Thoracic aorta (tissue), 2 donors: ENCODE measurements around the gene METTL15. TPM values are rescaled to one million over a fixed set of nuclear protein-coding genes. Genes with fewer than 3 reads are reported as not detected.

Experiments
- ATAC-seq: fragments of 150-250 bp; one replicate; pipeline ENCODE4 v1.8.0; 2017; ENCODE audit warnings: low read depth; ENCODE audit not compliant: insufficient number of reproducible peaks, low FRiP score
- DNase-seq: peaks from one replicate; pipeline ENCODE4 v3.0.0-alpha.2; 2020; ENCODE audit warnings: low spot score
- H3K27ac ChIP-seq, 2 donors: fragments of 200-600 bp; sonication (generic); 1 replicate in 1 of 2; 2 replicates in 1 of 2; pipeline ENCODE4 v1.5.1; 2016; ENCODE audit warnings: mild to moderate bottlenecking in 2 of 2, moderate library complexity in 2 of 2
- H3K27me3 ChIP-seq: fragments of 200-600 bp; sonication (generic); replicated peaks from 2 replicates; pipeline ENCODE4 v1.6.0; 2016; ENCODE audit warnings: mild to moderate bottlenecking; ENCODE audit not compliant: insufficient read depth
- H3K36me3 ChIP-seq: fragments of 200-600 bp; sonication (generic); one replicate; pipeline ENCODE4 v1.5.1; 2016
- H3K4me1 ChIP-seq, 2 donors: fragments of 200-600 bp; sonication (generic); 1 replicate in 1 of 2; 2 replicates in 1 of 2; pipeline versions ENCODE4 v1.5.1 to v1.6.0; 2016; ENCODE audit warnings: low read depth in 2 of 2, mild to moderate bottlenecking in 1 of 2; ENCODE audit not compliant: control insufficient read depth in 1 of 2
- H3K4me3 ChIP-seq: fragments of 200-600 bp; sonication (generic); 2 replicates; pipeline ENCODE4 v1.5.1; 2016; ENCODE audit warnings: mild to moderate bottlenecking
- H3K9me3 ChIP-seq: fragments of 200-600 bp; sonication (generic); 2 replicates; pipeline ENCODE4 v1.5.1; 2016
- total RNA-seq, 2 donors: library from RNA; depleted of rRNA; stranded (reverse); fragments of >200 nt; gene quantifications; one replicate each; pipeline versions ENCODE4 v1.1.0 to v1.2.3, GENCODE V29; 2016
- TF ChIP-seq, protein P1 (sequence below): fragments of 200-600 bp; sonication (generic); IDR thresholded peaks from one replicate; pipeline ENCODE4 v1.5.1; 2019; ENCODE audit warnings: antibody characterized with exemption

The METTL15 gene
- total RNA-seq, 2 donors from 2014 or later, result 7.6 to 12.1 TPM

DNA sequence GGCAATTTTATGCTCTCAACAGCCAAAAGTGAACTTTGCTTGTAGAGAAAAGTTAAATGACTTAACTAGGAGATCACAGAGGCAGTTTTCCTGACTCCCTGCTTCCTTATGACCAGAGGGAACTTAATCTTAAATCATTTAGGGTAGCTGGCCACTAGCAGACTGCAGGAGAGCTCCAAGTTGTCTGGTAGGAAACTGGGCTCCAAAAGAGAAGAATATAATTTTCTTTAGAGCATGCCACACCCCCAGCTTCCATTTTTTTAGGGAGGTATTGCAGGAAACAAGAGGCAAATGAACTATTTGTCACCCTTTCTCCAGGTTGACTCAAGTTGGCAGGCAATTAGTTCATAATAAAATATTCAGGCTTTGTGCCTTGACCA is 2.6 kb downstream of the METTL15 start:
- TF ChIP-seq, protein P1, sequence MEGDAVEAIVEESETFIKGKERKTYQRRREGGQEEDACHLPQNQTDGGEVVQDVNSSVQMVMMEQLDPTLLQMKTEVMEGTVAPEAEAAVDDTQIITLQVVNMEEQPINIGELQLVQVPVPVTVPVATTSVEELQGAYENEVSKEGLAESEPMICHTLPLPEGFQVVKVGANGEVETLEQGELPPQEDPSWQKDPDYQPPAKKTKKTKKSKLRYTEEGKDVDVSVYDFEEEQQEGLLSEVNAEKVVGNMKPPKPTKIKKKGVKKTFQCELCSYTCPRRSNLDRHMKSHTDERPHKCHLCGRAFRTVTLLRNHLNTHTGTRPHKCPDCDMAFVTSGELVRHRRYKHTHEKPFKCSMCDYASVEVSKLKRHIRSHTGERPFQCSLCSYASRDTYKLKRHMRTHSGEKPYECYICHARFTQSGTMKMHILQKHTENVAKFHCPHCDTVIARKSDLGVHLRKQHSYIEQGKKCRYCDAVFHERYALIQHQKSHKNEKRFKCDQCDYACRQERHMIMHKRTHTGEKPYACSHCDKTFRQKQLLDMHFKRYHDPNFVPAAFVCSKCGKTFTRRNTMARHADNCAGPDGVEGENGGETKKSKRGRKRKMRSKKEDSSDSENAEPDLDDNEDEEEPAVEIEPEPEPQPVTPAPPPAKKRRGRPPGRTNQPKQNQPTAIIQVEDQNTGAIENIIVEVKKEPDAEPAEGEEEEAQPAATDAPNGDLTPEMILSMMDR, result no peak
- ATAC-seq, result no peak

DNA sequence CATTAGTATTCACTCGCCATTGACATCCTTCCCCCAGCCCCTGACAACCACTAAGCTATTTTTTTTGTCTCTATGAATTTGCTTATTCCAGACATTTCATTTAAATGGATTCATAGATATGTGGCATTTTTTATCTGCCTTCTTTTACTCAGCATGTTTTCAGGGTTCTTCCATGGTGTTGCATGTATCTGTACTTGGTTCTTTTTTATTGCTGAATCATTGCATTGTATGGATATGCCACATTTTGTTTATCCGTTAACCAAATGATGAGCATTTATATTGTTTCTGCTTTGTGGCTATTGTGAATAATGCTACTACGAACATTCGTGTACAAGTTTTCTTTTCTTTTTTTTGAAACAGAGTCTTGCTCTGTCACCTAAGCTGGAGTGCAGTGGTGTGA is 5.9 kb downstream of the METTL15 start:
- no peaks in the 10 kb centered on the region for H3K9me3 ChIP-seq
- H3K4me3 ChIP-seq, result no peak overlapping the region
- H3K36me3 ChIP-seq, result peaks cover 6% of the 10 kb centered on the region
- no peaks in the 10 kb centered on the region for H3K27me3 ChIP-seq
- TF ChIP-seq, protein P1, result no peak
- no peak overlapping the region for H3K27ac ChIP-seq
- ATAC-seq, result no peak
- no peak for DNase-seq
- H3K4me1 ChIP-seq, result peaks cover 7 to 27% of the 10 kb centered on the region in 2 donors

More for the DNA sequence above, 2.6 kb downstream of the METTL15 start:
- no peaks in the 10 kb centered on the region for H3K9me3 ChIP-seq
- peak overlapping the region; percentile 85 for H3K4me3 ChIP-seq
- no peaks in the 10 kb centered on the region for H3K27me3 ChIP-seq
- peak overlapping the region; percentile 78 to 81 for H3K27ac ChIP-seq
- DNase-seq, result no peak
- H3K4me1 ChIP-seq, result peaks cover 12 to 41% of the 10 kb centered on the region in 2 donors
- H3K36me3 ChIP-seq, result peaks cover 6% of the 10 kb centered on the region

DNA sequence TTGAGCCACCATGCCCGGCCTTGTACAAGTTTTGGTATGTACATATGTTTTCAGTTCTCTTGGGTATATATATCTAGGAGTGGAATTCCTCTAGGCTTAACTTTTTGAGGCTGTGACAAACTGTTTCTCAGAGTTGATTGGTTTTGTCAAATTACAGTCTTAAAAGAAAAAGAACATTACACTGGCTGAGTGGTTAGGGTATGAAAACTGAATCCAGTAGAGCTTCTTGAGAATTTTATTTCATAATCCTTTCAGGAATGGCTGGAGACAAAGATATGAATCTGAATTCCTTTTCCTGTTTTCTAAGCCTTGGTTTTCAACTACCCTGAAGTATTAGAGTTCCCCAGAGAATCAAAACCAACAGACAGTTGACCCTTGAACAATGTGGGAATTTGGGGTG is 6.5 kb downstream of the METTL15 start:
- TF ChIP-seq, protein P1, result no peak

DNA sequence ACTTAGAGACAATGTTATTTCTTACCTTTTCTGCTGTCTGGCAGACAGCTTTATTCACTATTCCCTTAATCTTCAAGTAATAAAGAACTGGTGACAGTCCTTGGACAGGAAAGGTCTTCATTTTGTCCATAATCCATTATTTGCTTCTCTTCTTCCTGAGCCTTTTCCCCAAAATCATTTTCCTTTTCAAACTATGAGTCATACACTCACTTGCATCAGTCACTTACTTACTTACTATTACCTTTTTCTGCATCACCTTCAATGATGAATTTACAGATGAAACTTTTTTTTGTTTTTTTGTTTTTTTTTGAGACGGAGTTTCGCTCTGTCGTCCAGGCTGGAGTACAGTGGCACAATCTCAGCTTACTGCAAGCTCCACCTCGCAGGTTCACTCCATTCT is 9.5 kb downstream of the METTL15 start:
- no peak overlapping the region for H3K27ac ChIP-seq
- H3K4me1 ChIP-seq, result no peaks in the 10 kb centered on the region
- TF ChIP-seq, protein P1, result no peak
- DNase-seq (no peak), ATAC-seq (no peak)
- H3K9me3 ChIP-seq, result no peaks in the 10 kb centered on the region
- no peak overlapping the region for H3K4me3 ChIP-seq
- H3K27me3 ChIP-seq, result no peaks in the 10 kb centered on the region
- peaks cover 6% of the 10 kb centered on the region for H3K36me3 ChIP-seq

More for the DNA sequence above, 6.5 kb downstream of the METTL15 start:
- Histone ChIP-seq H3K4me3 (no peak overlapping the region), H3K36me3 (peaks cover 6% of the 10 kb centered on the region), H3K9me3 (no peaks in the 10 kb centered on the region), H3K4me1 (peaks cover 6 to 21% of the 10 kb centered on the region in 2 donors), H3K27ac (no peak overlapping the region), H3K27me3 (no peaks in the 10 kb centered on the region)
- ATAC-seq (no peak), DNase-seq (no peak)

DNA sequence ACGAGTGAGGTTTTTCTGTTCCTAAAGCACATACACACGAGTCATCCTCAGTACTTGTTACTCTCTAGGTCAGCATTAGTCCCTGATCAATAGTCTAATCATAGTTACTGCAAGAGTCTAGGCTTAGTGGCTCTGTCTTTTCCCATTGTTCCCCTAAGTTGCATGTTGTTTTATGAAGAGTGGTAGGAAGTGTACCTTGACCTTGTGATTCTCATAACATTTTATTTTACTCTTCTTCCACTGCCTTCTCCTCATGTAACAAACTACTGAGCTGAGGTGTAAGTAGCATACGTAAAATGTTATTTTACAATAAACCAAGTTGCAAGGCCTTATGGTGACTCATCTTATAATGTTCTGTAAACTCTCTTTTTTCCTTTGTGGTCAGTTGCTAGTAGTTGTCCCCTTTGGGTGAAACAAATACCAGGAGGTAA is 15.0 kb downstream of the METTL15 start:
- ATAC-seq, result no peak
- Histone ChIP-seq H3K9me3 (no peaks in the 10 kb centered on the region), H3K27ac (no peak overlapping the region), H3K27me3 (no peaks in the 10 kb centered on the region), H3K36me3 (no peaks in the 10 kb centered on the region), H3K4me3 (no peak overlapping the region), H3K4me1 (no peaks in the 10 kb centered on the region)
- TF ChIP-seq, protein P1, result no peak
- DNase-seq, result no peak
